HG03354 (cell line): Measurements from ENCODE around the gene FAM161A.

Experiments
- ATAC-seq: cut with Tn5 transposase; IDR thresholded peaks from one replicate; pipeline ENCODE4 v1.9.1; 2021; ENCODE audit warnings: mild to moderate bottlenecking; ENCODE audit not compliant: unreplicated experiment, poor library complexity, severe bottlenecking

The FAM161A gene

DNA sequence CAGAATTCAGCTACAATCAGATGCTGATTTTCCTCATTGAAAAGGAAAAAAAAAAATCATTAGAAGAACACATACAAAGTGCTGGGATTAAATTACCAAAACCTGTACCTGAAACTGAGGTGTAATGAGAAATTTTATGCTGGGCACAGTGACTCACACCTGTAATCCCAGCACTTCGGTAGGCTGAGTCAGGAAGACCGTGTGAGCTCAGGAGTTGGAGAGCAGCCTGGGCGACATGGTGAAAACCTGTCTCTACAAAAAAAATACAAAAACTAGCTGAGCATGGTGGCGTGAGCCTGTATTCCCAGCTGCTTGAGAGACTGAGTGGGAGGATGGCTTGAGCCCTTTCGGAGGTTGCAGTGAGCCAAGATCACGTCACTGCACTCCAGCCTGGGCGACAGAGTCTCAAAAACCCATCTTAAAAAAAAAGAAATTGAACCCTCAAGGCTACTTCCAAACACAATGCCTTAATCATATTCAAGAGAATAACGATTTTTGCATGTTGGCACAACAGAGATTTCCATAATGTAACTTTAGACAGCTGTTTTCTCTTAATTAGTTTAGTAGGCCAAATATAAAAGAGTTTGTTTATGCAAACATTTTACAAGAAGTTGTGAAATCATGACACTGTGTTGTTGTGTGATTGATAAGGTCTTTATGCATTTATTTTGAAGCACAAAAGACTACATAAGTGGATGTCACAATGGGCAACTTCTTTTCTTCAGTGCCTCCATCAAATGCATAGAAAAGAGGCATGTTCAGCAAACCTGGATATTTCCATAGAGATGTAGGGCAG is 63.9 kb downstream of the FAM161A start:
- no peak for ATAC-seq

DNA sequence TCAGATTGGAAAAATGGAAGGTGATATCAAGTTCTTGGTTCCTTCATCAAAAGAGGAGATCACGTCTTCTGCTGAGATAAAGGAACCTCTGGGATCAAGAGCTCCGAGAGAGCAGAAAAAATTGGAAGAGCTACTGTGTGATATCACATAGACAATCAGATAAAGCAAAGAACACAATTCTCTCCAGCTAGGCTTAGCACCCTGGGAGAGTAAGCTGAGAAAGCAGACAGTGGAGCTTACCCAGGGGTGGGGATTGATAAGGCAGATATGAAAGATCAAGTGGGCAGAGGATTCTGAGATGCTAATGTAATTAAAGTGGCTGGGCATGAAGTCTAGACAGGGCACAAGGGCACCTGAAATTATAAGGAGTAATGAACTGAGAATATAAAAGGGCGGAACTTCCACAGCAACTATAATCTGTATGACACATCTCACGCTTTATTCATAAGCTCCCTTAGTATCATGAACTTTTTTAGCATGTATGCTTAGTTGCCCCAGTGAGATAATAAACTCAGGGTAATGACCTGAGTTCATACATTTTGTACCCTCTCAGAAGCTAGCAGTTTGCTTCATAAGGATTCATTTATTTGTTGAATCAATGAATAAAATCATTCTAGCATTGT is 65.8 kb downstream of the FAM161A start:
- no peak for ATAC-seq

DNA sequence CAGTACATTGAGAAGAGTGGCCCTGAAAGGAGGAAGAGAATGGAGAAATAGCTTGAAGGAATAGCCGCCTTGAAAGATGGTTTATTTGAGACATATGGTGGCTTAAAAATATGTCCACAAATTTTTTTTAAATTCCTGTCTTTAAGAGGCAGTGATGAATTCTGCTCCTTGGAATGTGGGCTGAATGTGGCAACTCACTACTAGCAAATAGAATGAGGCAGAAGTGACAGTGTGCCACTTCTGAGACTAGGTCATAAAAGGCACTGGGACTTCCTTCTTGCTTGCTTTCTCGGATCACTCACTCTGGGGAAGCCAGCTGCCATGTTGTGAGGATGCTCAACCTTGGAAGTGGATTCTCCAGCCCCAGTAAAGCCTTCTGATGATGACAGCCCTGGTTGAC is 67.0 kb downstream of the FAM161A start:
- ATAC-seq: no peak

DNA sequence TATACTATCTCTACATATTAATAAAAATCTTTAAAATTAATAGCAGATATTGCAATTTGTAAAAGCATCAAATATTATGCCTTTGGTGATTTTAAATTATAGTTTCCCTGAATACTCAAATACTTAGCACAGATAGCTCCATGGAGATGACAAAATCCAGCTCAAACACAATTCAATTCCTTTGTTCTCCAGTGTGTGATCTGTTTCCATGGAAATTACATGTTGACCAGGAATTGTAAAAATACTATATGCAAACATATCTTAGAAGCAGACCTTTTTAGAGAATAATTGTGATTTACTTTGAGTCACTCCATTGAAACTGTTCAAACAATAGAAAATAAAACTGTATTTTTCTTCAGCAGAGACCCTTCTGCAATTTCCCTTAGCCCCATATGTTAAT is 68.3 kb downstream of the FAM161A start:
- ATAC-seq: no peak

DNA sequence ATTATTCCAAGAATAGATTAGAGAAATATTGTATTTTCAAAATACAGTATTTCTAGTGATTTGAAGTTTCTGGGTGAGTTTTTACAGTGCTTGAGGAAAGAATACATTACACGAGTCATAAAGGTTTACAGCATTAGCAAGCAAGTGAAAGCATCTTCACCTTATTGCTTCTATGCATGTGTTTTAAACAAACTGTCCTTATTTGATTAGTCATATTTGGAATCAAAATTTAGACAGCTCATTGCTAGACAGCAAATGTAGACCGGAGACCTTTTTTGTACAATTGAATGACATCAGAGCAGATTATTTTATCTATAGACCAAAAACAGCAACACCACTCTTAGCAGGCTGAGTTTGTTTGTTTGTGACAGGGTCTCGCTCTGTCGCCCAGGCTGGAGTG is 69.2 kb downstream of the FAM161A start:
- no peak for ATAC-seq

DNA sequence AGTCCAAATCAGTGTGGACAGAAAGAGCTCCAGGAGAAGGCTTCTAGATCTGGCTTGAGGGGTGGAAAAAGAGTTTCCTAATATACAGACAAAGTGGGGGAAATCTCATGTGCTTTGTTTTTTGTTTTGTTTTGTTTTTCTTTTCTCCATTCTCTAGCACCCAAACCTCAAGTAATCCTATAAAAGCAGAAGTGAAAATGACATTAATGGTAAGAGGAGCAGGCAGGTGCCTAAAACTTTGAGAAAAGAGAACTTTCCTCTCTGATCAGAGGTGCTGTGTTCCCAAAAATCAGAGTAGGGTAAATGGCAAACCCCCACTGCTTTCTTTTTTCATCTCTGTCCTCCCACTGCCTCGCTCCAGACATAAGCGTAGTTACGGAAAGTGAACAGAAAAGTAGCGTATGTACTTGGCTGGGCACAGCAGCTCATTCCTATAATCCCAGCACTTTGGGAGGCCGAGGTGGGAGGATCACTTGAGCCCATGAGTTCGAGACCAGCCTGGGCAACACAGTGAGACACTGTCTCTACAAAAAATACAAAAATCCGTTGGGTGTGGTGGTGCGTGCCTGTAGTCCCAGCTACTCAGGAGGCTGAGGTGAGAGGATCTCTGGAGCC is 77.8 kb downstream of the FAM161A start:
- ATAC-seq: peak; percentile 87
